Activated naive CD4-positive, alpha-beta T cell (primary cell): ENCODE data around the gene AKAP4.
A peak's percentile ranks its signal among the peaks of the same experiment; 100 is the strongest.

ENCODE experiments used
- DNase-seq, 4 experiments: peaks; one replicate each; lab custom pipeline; 2025; lab: John Stamatoyannopoulos, UW

The AKAP4 gene

DNA sequence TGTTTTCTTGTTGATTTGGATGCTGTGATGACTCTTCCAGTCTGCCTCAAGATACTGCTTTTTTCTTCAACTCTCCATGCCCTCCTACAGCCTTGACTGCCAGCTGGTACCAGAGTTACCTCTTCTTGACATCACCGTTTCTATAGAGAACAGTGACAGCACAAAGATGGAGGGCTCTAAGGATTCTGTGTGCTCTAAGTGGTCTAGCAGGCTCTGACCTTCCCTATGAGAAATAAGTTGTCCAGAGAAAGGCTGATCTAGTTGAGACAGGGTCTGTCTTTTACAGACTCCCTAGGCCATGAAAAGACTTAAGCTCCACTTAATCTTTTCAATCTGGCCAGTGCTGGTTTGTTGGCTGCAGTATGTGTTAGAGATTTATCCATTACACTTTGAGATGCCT is at the start of gene AKAP4:
Gene AKAP4 (minus strand): TSS at position 101 of the 400 bp plus-strand sequence. CDS start 118 bp downstream, outside the sequence.
- DNase-seq: no peak

DNA sequence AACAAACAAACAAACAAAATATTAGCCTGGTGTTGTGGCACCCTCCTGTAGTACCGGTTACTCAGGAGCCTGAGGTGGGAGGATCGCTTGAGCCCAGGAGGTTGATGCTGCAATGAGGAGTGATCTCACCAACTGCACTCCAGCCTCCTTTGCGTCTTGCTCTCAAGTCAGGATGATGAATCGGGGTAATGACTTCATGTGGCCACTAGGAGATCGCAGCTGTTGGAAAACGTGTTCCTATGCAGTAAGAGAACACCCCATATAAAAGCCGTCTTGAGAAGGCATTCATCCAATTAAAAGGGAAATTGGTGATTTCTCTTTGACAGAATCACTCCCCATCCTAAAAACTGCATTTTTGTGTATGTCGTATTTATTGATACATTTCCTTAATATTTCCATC is 10.7 kb upstream of the AKAP4 start:
- no peak for DNase-seq

DNA sequence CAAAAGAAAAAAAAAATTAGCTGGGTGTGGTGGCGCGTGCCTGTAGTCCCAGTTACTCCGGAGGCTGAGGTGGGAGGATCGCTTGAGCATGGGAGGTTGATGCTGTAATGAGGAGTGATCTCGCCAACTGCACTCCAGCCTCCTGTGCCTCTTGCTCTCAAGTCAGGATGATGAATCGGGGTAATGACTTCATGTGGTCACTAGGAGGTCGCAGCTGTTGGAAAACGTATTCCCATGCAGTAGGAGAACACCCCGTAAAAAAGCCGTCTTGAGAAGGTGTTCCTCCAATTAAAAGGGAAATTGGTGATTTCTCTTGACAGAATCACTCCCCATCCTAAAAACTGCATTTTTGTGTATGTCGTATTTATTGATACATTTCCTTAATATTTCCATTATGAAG is 5.9 kb upstream of the AKAP4 start:
- DNase-seq: no peak

DNA sequence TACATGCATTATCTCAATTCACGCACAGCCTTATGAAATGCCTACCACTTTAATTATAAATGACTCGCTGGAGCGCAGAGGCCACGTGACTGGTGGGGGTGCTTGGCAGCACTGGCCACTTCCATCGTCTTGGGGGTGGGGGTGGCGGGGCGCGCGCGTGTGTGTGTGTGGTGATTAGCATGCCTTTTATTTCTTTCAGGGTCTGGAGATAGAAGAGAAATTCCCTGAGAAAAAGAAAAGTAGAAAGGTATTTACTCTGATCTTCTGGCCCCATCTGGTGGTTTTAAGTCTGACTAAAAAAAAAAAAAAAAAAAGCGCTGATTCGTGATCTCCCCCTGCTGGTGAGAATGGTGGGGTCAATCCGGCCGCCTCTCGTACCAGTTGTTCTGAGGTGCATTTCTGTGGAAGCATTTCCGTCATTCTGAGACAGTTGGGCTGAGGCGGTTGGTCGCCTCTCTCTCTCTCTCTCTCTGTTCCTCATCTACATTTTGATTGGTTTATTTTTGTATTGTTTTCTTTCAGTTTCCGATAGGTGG is 3.6 kb upstream of the AKAP4 start, which contains the start of gene CCNB3:
Gene CCNB3 (plus strand): TSS at position 402 of the 536 bp plus-strand sequence. CDS start 80,399 bp downstream, outside the sequence.
- DNase-seq: peak; percentile 13 to 48 (median 32)

DNA sequence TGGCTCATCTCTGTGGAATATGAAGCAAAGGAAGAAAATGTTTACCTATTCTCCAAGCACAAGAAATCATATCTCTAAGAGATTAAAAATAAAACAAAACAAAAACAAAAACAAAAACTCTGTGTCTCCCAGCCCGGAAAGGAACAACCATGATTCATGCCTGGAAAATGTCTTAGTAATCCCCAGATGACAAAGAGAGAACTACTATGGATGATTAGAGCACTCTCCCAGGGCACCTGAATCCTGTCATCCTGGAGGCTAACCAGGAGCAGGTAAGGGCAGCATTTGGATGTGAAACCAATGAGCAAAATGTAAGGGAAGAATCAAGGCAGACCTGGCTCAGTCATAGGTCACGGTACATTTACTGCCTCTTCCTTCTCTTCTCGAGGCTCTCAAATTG is 1.7 kb upstream of the AKAP4 start:
- DNase-seq: no peak

DNA sequence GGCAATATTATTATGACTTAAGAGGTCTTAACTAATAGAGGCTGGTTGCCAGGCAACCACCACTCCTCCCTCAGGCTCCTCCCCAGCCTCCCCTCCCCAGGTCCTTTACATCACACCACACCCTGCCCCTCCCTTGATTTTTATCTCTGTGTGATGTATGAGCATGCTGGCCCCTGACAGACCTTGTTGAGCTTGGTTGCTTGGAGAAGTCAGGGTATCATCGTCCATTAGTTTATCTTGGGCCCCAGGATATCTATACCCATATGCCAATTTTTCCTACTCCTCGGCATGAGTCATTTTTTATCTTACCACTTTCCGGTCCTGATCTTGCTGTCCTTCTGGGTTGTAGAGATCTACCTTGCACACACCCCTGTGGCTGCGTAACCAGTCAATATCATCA is 2.5 kb downstream of the AKAP4 start:
- no peak for DNase-seq

GRCh38 chrX:50188859-50189600 is 11.8 kb downstream of the AKAP4 start:
- DNase-seq: no peak

GRCh38 chrX:50183891-50184290 is 16.9 kb downstream of the AKAP4 start:
- DNase-seq: no peak

GRCh38 chrX:50180073-50180940 is 20.5 kb downstream of the AKAP4 start:
- no peak for DNase-seq

GRCh38 chrX:50169717-50170116 is 31.1 kb downstream of the AKAP4 start:
- no peak for DNase-seq

GRCh38 chrX:50168241-50168687 is 32.5 kb downstream of the AKAP4 start:
- no peak for DNase-seq

DNA sequence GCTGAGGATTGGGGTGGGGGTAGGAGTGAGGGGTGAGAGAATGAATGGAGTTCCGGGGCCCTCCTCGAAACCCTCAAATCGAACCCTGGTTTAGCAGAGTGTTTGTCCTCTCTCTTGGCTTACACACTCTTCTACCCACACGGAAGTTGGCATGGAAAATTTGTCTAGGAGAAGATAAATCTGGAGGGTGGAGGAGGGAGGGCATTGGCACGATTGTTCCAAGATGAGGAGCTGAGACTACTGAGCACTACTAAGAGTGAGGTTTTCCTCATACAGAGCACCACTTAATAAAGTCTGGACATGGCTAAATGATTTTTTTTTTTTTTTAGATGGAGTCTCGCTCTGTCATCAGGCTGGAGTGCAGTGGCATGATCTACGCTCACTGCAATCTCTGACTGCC is 33.4 kb downstream of the AKAP4 start:
- DNase-seq: no peak

GRCh38 chrX:50165727-50166126 is 35.1 kb downstream of the AKAP4 start:
- no peak for DNase-seq

DNA sequence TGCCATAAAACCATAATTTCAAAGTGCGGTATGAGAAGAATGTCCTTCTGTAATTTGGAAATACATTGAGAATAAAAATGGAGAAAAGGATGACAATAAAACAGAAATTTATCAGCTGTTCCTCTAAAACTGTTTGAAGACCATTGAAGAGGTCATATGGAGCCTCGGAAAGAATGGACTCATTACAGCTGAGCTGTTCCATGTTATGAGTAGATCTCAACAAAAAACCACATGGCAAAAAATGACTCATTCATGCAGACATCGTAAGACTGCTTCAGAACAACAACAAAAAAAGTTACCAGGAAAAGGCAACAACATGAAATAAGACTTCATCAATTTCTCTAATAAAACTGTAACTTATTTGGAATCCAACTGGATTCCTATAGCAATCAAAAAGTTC is 39.7 kb downstream of the AKAP4 start:
- DNase-seq: no peak

DNA sequence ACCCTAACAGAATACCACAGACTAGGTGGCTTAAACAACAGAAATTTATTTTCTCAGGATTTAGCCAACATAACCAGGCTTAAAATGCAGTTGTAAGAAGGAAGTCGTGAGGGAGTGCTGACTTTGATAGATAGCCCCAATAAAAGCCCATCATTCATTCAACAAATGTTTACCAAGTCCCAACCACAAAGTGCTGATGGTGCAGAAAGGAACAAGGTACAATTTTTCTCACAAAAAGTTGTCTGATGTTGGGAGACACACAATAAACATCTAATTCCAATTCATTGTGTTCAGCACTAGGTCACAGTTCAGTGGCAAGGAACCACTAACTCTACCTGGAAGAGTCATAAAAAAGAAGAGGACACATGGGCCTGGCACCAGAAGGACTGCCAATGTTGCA is 42.2 kb downstream of the AKAP4 start:
- no peak for DNase-seq

DNA sequence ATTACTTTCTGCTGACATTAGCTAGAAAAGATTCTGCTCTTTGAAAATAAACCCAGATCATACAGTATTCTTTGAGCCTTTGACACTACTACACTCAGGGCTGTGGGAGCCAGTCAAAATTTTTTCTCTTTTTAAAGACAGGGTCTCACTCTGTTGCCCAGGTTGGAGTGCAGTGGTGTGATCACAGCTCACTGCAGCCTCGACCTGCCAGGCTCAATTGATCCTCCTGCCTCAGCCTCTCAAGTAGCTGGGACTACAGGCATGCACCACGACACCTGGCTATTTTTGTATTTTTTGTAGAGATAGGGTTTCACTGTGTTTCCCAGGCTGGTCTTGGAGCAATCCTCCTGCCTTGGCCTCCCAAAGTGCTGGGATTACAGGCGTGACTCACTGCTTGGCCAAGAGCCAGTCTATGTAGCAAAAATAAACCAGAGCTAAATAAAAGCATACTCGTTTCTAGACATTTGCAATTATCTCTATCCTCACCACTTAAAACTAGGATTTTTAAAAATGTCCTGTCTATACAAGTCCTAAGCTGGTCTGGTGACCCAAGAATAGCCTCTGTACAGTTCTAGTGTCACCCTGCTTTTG is 43.2 kb downstream of the AKAP4 start:
- no peak for DNase-seq

GRCh38 chrX:50154429-50154828 is 46.4 kb downstream of the AKAP4 start:
- no peak for DNase-seq

DNA sequence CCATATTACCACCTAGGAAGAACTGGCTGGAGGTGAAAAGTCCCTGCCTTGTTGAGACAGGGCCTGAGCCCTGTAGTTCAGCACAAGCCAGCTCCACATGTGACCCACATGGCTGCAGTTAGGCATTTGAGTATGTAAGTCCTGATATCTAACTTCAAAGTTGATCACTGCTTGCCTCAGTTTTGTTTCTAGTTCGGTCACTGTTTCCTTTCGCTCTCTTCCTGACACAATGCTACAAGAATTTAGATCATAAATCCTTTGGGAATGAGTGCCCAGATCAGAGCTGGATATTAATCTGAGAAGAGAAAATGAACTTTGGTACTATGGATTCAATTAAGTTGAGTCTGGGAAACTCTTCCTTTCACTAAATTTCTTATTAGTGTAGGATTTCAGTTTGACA is 48.4 kb downstream of the AKAP4 start:
- DNase-seq: no peak

DNA sequence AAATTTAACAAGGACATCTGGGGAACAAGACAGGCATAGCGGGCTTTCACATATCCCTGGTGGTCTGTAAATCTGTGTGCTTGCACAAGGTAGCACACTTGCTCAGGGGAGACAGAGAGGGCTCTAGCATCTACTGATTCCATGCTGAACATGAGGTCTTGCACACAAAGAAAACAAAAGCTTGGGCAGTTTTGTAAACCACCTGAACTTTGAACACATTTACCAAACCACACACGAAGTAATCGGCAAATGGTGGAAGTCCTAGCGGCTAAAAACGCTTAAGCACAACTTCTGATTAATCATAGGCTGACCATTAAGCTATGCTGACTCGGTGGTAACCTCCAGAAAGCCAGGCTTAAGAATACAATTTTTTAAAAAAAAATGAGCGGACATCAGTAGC is 52.8 kb downstream of the AKAP4 start:
- DNase-seq: no peak
